H54 (cell line): ENCODE results near the gene UBAC2.

Experiments used
- DNase-seq: peaks from one replicate; pipeline ENCODE4 v3.0.0; 2011; ENCODE audit warnings: low spot score, mixed read lengths; ENCODE audit not compliant: insufficient read length
- FAIRE-seq: peaks from 3 replicates; lab custom pipeline; 2011; peaks lifted over from hg19 to GRCh38; lab: Jason Lieb, UNC
- POLR2A ChIP-seq: IDR thresholded peaks from 2 replicates; pipeline ENCODE4 v1.6.1; 2011; ENCODE audit warnings: low read depth, mild to moderate bottlenecking, low read length

The UBAC2 gene

GRCh38 chr13:99268822-99269221 is 68.2 kb downstream of the UBAC2 start:
- FAIRE-seq (peak; percentile 86), DNase-seq (no peak)
- TF ChIP-seq POLR2A, result no peak

DNA sequence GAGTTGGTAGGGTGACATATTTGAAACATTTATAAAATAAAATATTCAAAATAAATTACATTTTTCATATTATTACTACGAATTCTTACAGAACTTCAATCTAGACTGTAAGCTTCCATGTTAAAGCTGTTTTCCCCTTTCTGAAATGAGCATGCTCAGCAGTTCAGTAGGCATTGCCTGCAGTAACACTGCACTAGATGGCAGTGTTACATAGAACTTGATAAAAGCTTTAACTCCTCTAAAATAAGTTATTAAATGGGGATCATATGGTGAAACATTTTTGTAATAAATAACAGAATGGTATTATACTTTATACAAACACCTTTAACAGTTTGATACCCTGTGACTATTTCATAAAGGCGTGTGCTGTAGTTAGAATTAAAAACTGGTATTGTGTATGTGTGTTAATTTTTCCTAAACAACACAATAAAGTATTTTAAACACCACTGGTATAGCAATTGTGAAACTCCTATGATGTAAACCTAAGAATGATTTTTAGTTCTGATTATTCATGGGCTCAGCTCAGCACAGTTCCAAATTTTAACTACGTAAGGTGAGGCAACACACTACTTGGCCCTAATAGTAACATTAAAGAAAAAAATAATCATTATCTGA is 69.1 kb downstream of the UBAC2 start:
- TF ChIP-seq POLR2A, result no peak
- FAIRE-seq (peak; percentile 99), DNase-seq (no peak)

DNA sequence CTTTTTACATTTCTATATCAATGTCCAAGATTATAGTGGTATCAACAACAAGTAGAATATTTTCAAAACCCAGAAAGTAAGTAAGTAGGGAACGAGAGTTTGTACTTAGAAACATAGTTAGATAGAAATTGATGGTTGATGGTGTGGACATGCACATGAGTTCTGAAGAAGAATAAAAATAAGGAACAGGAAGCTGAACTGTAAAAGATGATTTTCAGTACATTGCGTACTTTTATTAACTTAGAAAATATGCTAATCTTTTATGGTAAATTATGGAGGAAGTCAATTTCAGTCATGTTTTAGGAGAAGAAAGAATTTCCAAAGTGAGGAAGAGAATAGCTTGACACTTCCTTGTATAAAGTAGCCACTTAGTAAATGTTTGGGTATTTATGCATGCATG is 69.9 kb downstream of the UBAC2 start:
- FAIRE-seq (no peak), DNase-seq (no peak)
- no peak for TF ChIP-seq POLR2A

DNA sequence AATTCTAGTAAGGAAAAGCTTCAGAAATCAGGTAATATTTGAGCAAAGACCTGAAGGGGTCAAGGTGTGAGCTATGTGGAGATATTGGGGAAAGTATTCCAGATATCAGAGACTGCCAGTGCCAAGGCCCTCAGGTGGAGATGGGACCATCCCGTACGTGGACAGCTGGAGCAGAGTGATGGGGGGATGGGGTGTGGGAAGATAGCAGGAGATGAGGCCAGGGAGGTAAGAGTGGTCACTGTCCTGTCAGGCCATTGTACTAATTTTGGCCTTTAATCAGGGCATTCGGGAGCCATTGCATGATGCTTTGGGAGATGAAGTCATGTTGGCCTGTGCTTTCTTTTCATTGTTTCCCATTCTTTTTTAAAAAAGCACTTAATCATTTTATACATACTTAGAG is 70.6 kb downstream of the UBAC2 start:
- FAIRE-seq, result no peak
- no peak for DNase-seq
- no peak for TF ChIP-seq POLR2A

DNA sequence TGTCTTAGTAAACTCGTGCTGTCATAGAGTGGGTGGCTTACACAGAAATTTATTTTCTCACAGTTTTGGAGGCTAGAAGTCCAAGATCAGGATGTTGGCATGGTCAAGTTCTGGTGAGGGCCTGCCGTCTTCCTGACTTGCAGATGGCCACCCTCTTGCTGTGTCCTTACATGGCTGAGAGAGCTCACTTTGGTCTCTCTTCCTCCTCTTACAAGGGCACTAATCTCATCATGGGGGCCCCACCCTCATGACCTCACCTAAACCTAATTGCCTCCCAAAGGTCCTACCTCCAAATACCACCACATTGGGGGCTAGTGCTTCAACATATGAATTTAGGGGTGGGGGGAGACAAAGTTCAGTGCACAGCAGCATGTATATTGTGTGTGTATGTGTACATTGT is 71.8 kb downstream of the UBAC2 start:
- FAIRE-seq, result no peak
- TF ChIP-seq POLR2A, result no peak
- no peak for DNase-seq

DNA sequence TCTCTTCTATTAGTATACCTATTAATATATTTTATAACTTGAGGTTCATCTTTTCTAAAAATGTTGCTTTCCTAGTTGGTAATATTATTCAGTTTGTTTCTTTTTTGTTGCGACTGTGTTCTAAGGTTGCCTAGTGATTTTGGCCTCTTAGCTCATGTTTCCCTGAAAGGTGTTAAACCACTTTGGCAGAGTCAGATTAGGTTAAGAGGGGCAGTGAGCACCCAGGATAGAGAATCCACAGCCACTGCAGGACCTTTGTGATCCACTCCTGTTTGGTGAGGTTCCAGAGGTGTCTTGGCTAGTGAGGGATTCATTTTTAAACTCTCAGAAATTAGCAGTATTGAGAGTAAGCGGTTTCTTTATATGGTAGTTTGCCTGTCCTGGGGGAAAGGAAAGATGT is 72.5 kb downstream of the UBAC2 start:
- FAIRE-seq (peak; percentile 86), DNase-seq (no peak)
- no peak for TF ChIP-seq POLR2A

DNA sequence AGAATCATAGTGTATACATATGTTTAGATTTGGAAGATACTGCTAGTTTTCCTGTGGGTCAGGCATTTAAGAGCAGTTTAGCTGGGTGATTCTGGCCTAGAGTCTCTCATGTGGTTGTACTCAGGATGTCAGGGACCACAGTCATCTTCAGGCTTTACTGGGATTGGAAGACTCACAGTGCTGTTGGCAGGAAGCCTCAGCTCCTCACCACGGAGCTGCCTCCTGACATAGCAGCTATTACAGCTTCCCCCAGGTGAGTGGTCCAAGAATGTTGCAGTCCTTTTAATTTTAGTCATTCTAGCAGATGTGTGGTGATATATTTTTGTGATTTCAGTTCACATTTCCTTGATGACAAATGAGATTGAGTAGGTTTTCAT is 74.4 kb downstream of the UBAC2 start:
- no peak for TF ChIP-seq POLR2A
- peak; percentile 23 for DNase-seq
- peak; percentile 100 for FAIRE-seq

DNA sequence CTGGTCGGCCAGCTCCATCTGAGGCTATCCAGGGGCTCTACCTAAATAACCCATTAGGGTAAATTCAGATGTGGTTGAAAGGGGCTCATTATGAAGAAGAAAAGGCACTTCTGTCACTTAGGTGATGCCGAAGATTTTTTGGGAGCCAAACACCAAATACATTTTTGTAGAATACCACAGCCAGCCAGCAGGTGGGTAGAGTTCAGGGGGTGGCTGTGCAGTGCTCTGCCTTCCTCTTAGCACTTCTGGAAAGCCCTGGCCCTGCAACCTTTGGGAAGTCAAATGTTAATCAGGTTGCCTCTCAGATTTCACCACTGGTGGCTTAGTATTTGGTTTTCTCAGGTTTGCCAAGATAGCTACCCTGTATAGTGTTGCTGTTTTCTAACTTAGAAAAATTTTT is 76.1 kb downstream of the UBAC2 start:
- FAIRE-seq, result no peak
- no peak for DNase-seq
- TF ChIP-seq POLR2A, result no peak

GRCh38 chr13:99277629-99278028 is 77.0 kb downstream of the UBAC2 start:
- DNase-seq (no peak), FAIRE-seq (peak; percentile 68)
- TF ChIP-seq POLR2A, result no peak

DNA sequence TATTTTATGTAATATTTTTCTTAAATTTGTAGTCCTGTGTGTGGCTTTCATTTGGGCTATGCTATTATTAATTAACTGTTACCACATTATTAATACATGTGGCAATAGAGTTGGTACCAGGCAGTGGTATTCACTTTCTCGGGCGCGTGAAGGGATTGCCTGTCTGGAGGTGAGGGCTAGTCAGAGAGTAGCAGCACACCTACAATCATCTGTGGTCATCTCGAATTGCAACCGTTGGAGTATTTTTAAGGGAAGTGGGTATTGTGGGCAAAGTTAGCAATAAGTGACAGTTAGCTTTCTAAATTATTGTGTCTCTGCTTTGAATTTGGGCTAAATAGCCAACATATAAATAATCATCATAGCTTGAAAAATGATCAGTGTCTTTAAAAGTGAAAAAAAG is 77.5 kb downstream of the UBAC2 start:
- no peak for TF ChIP-seq POLR2A
- peak; percentile 45 for FAIRE-seq
- DNase-seq, result no peak

- TF ChIP-seq POLR2A, result no peak
- DNase-seq (no peak), FAIRE-seq (no peak)
Observed at GRCh38 chr13:99278843-99279242, 78.2 kb downstream of the UBAC2 start.

DNA sequence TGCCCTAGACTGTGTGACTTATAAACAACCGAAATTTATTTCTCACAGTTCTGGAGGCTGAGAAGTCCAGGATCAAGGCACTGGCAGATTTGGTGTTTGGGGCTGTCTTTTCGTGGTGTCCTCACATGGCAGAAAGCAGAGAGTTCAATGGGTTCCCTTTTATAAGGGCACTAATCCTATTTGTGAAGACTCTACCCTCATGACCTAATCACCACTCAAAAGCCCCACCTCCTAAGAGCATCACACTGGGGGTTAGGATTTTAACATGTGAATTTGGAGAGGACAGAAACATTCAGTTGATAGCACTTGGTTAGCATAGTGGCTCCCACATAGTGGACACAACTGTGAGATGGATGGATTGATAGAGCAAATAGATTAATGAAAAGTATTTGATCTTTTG is 79.0 kb downstream of the UBAC2 start:
- FAIRE-seq (no peak), DNase-seq (no peak)
- no peak for TF ChIP-seq POLR2A

GRCh38 chr13:99280166-99280565 is 79.5 kb downstream of the UBAC2 start:
- TF ChIP-seq POLR2A, result no peak
- FAIRE-seq, result peak; percentile 88
- DNase-seq, result no peak

- no peak for DNase-seq
- TF ChIP-seq POLR2A, result no peak
- no peak for FAIRE-seq
Observed at GRCh38 chr13:99281811-99282263, 81.2 kb downstream of the UBAC2 start.
